ENCODE results near the gene NR2C1. TPM values are rescaled to one million over a fixed set of nuclear protein-coding genes. Genes with fewer than 3 reads are reported as not detected.

The NR2C1 gene
- total RNA-seq, 1 experiment from 2014 or later, result 42.1 TPM

DNA sequence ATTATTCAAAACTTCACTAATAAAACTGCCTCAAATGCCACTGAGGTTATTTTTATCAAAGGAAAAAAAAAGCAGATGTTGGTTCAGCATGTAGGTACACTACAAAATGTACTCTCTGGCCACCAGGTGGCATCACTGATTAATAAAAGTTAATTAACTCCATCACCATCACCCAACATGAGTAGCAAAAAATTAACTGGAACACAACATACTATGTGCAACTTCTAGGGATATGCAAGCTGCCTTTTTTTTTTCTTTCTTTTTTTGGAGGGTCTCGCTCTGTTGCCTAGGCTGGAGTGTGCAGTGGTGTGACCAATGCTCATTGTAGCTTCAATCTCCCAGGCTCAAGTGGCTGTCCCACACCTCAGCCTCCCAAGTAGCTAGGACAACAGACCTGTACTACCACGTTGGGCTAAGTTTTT, 43.8 kb upstream of the NR2C1 start:
- Histone ChIP-seq H3K36me3 (ENCODE audit: insufficient read depth, low read length, poor library complexity, severe bottlenecking) (no peaks in the 10 kb centered on the region), H3K4me3 (ENCODE audit: low read depth, low read length, poor library complexity, severe bottlenecking) (no peak overlapping the region), H3K9me3 (ENCODE audit: low read depth, low read length, poor library complexity, severe bottlenecking) (no peaks in the 10 kb centered on the region), H3K27ac (ENCODE audit: low read depth, low read length, poor library complexity, severe bottlenecking) (no peak overlapping the region), H3K4me1 (ENCODE audit: insufficient read depth, low read length, poor library complexity, severe bottlenecking) (no peaks in the 10 kb centered on the region), H3K27me3 (replicated peaks; ENCODE audit: insufficient read depth, low read depth, low read length, poor library complexity) (no peaks in the 10 kb centered on the region)
- BruUV-seq (replicated peaks), result no TSS peak
- ChIA-PET POLR2A (ENCODE audit: low non-redundant PET) (no interaction called here), CTCF (interaction anchor here (0.5 to 2.1 kb wide), 9 partner anchors 44 to 842 kb away, joined by 3 to 17 read pairs (median 3); partner anchors contain the start of genes AMDHD1, CCDC38 and NR2C1)
- peak; percentile 78 for TF ChIP-seq CTCF (conservative IDR thresholded peaks at IDR 0.05; ENCODE audit: low read depth, low read length)
- no peak for TF ChIP-seq EZH2 (IDR thresholded peaks at IDR 0.05; ENCODE audit: borderline replicate concordance, low read depth, low read length, poor library complexity, severe bottlenecking)
- peak; percentile 84 for DNase-seq (ENCODE audit: low spot score)
- intact Hi-C loops (cut with micrococcal nuclease; ENCODE audit: unreplicated experiment), result loop anchor here (1.0 to 2.0 kb wide), 2 partner anchors 219 to 418 kb away; no protein-coding TSS in a partner anchor

GRCh38 chr12:95116773-95117172, 43.4 kb upstream of the NR2C1 start:
- POLR2A ChIA-PET (ENCODE audit: low non-redundant PET), result no interaction called here

GRCh38 chr12:95116341-95116740, 42.9 kb upstream of the NR2C1 start:
- DNase-seq (ENCODE audit: low spot score), result no peak
- intact Hi-C loops (cut with micrococcal nuclease; ENCODE audit: unreplicated experiment), result loop anchor here (2.0 kb wide), 1 partner anchor 418 kb away; no protein-coding TSS in a partner anchor
- Histone ChIP-seq H3K9me3 (ENCODE audit: low read depth, low read length, poor library complexity, severe bottlenecking) (no peaks in the 10 kb centered on the region), H3K27ac (ENCODE audit: low read depth, low read length, poor library complexity, severe bottlenecking) (no peak overlapping the region), H3K36me3 (ENCODE audit: insufficient read depth, low read length, poor library complexity, severe bottlenecking) (no peaks in the 10 kb centered on the region), H3K4me3 (ENCODE audit: low read depth, low read length, poor library complexity, severe bottlenecking) (no peak overlapping the region), H3K27me3 (replicated peaks; ENCODE audit: insufficient read depth, low read depth, low read length, poor library complexity) (no peaks in the 10 kb centered on the region), H3K4me1 (ENCODE audit: insufficient read depth, low read length, poor library complexity, severe bottlenecking) (no peaks in the 10 kb centered on the region)
- ChIA-PET CTCF (interaction anchor here (1.8 to 2.1 kb wide), 2 partner anchors 418 to 459 kb away, joined by 7 to 17 read pairs; no protein-coding TSS in a partner anchor), POLR2A (ENCODE audit: low non-redundant PET) (no interaction called here)
- no TSS peak for BruUV-seq (replicated peaks)
- no peak for TF ChIP-seq CTCF (conservative IDR thresholded peaks at IDR 0.05; ENCODE audit: low read depth, low read length)
- no peak for TF ChIP-seq EZH2 (IDR thresholded peaks at IDR 0.05; ENCODE audit: borderline replicate concordance, low read depth, low read length, poor library complexity, severe bottlenecking)

More at GRCh38 chr12:95116773-95117172, 43.4 kb upstream of the NR2C1 start:
- Histone ChIP-seq H3K27ac (ENCODE audit: low read depth, low read length, poor library complexity, severe bottlenecking) (no peak overlapping the region), H3K36me3 (ENCODE audit: insufficient read depth, low read length, poor library complexity, severe bottlenecking) (no peaks in the 10 kb centered on the region), H3K9me3 (ENCODE audit: low read depth, low read length, poor library complexity, severe bottlenecking) (no peaks in the 10 kb centered on the region), H3K27me3 (replicated peaks; ENCODE audit: insufficient read depth, low read depth, low read length, poor library complexity) (no peaks in the 10 kb centered on the region), H3K4me3 (ENCODE audit: low read depth, low read length, poor library complexity, severe bottlenecking) (no peak overlapping the region), H3K4me1 (ENCODE audit: insufficient read depth, low read length, poor library complexity, severe bottlenecking) (no peaks in the 10 kb centered on the region)
- DNase-seq (ENCODE audit: low spot score), result no peak
- no peak for TF ChIP-seq CTCF (conservative IDR thresholded peaks at IDR 0.05; ENCODE audit: low read depth, low read length)
- TF ChIP-seq EZH2 (IDR thresholded peaks at IDR 0.05; ENCODE audit: borderline replicate concordance, low read depth, low read length, poor library complexity, severe bottlenecking), result no peak
- CTCF ChIA-PET, result interaction anchor here (0.5 to 2.1 kb wide), 3 partner anchors 418 to 842 kb away, joined by 3 to 17 read pairs (median 7); no protein-coding TSS in a partner anchor
- BruUV-seq (replicated peaks), result no TSS peak
- intact Hi-C loops (cut with micrococcal nuclease; ENCODE audit: unreplicated experiment), result loop anchor here (1.0 to 2.0 kb wide), 2 partner anchors 220 to 418 kb away; no protein-coding TSS in a partner anchor
